Thyroid gland (tissue), 4 donors: Measurements from ENCODE around the gene TATDN2.

Experiments used
- POLR2A ChIP-seq, 2 donors: fragments of 450-650 bp; IDR thresholded peaks; one replicate each; pipeline ENCODE4 v1.6.1; 2017; ENCODE audit warnings: antibody characterized with exemption in 2 of 2, mild to moderate bottlenecking in 2 of 2, moderate library complexity in 1 of 2
- TF ChIP-seq, protein P1 (sequence below), 6 experiments: fragments of 200-600 bp in 3 of 6; fragments of 450-650 bp in 3 of 6; sonication (generic) in 3 of 6; IDR thresholded peaks; one replicate each; pipeline ENCODE4 v1.5.1; 2016 to 2019; ENCODE audit warnings: antibody characterized with exemption in 6 of 6, mild to moderate bottlenecking in 2 of 6, inconsistent platforms in 1 of 6, moderate library complexity in 1 of 6

GRCh38 chr3:10224794-10225665 lies 23.2 kb upstream of the TATDN2 start:
- TF ChIP-seq, protein P1, sequence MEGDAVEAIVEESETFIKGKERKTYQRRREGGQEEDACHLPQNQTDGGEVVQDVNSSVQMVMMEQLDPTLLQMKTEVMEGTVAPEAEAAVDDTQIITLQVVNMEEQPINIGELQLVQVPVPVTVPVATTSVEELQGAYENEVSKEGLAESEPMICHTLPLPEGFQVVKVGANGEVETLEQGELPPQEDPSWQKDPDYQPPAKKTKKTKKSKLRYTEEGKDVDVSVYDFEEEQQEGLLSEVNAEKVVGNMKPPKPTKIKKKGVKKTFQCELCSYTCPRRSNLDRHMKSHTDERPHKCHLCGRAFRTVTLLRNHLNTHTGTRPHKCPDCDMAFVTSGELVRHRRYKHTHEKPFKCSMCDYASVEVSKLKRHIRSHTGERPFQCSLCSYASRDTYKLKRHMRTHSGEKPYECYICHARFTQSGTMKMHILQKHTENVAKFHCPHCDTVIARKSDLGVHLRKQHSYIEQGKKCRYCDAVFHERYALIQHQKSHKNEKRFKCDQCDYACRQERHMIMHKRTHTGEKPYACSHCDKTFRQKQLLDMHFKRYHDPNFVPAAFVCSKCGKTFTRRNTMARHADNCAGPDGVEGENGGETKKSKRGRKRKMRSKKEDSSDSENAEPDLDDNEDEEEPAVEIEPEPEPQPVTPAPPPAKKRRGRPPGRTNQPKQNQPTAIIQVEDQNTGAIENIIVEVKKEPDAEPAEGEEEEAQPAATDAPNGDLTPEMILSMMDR (IDR thresholded peaks at IDR 0.05), result peak; percentile 49 to 98 (median 90)
- TF ChIP-seq POLR2A (IDR thresholded peaks at IDR 0.05), result no peak
